IMR-90 (cell line): ENCODE data around the gene RNGTT. TPM values are rescaled to one million over a fixed set of nuclear protein-coding genes. Genes with fewer than 3 reads are reported as not detected.

Experiments
- ATAC-seq: fragments of 200-7000 bp; cut with Tn5 transposase; 2 replicates; pipeline ENCODE4 v1.9.1; 2020; ENCODE audit warnings: low read depth, mild to moderate bottlenecking, moderate library complexity
- BruUV-seq: library from RNA; stranded (reverse); fragments of 400-500 nt; replicated peaks from 2 replicates; lab custom pipeline; 2021; lab: Mats Ljungman, UMichigan
- CTCF ChIA-PET: fragments of 300-600 bp; formaldehyde crosslinking; extraction: SDS; loops from one replicate; lab custom pipeline; 2021; ENCODE audit warnings: antibody characterized with exemption; lab: Yijun Ruan, JAX
- POLR2A ChIA-PET: fragments of 300-600 bp; sonication (Branson Sonifier 250); formaldehyde crosslinking; loops from one replicate; lab custom pipeline; 2022; ENCODE audit warnings: antibody characterized with exemption; ENCODE audit not compliant: unreplicated experiment; lab: Charles Lee
- DNase-seq: peaks from one replicate; pipeline ENCODE4 v3.0.0; 2013
- H2AFZ ChIP-seq: replicated peaks from 2 replicates; pipeline ENCODE3; 2013; ENCODE audit warnings: low read length, mild to moderate bottlenecking; ENCODE audit not compliant: poor library complexity
- H2AK5ac ChIP-seq: 2 replicates; pipeline ENCODE4 v1.6.1; 2013; ENCODE audit warnings: low read depth, low read length, inconsistent platforms
- H2AK9ac ChIP-seq: replicated peaks from 2 replicates; pipeline ENCODE3; 2013; ENCODE audit warnings: mild to moderate bottlenecking, low read depth, low read length, moderate library complexity; ENCODE audit not compliant: poor library complexity
- H2BK120ac ChIP-seq: 2 replicates; pipeline ENCODE4 v1.6.1; 2013; ENCODE audit warnings: low read depth, low read length, inconsistent platforms
- H2BK15ac ChIP-seq: 3 replicates; pipeline ENCODE4 v1.6.1; 2013; ENCODE audit warnings: low read depth, low read length, inconsistent platforms
- H2BK20ac ChIP-seq: 2 replicates; pipeline ENCODE4 v1.6.1; 2013; ENCODE audit warnings: low read depth, mild to moderate bottlenecking, inconsistent platforms, low read length, moderate library complexity
- H2BK5ac ChIP-seq: 2 replicates; pipeline ENCODE4 v1.6.1; 2013; ENCODE audit warnings: mild to moderate bottlenecking, low read depth, low read length, inconsistent platforms; ENCODE audit not compliant: poor library complexity, severe bottlenecking
- H3K14ac ChIP-seq: replicated peaks from 2 replicates; pipeline ENCODE4 v1.6.1; 2013; ENCODE audit warnings: low read depth, low read length, inconsistent platforms
- H3K18ac ChIP-seq: 2 replicates; pipeline ENCODE4 v1.6.1; 2013; ENCODE audit warnings: low read depth, low read length, control low read depth
- H3K23ac ChIP-seq: 2 replicates; pipeline ENCODE4 v1.6.1; 2013; ENCODE audit warnings: low read depth, low read length, inconsistent platforms
- H3K27ac ChIP-seq: 2 replicates; pipeline ENCODE4 v1.5.1; 2013; ENCODE audit warnings: mild to moderate bottlenecking, control low read depth, low read length; ENCODE audit not compliant: insufficient read depth
- H3K27me3 ChIP-seq: 2 replicates; pipeline ENCODE4 v1.6.1; 2013; ENCODE audit warnings: low read length; ENCODE audit not compliant: control insufficient read depth, insufficient read depth
- H3K36me3 ChIP-seq: 2 replicates; pipeline ENCODE4 v1.6.1; 2013; ENCODE audit warnings: low read length, mixed read lengths; ENCODE audit not compliant: control insufficient read depth, insufficient read depth
- H3K4ac ChIP-seq: 2 replicates; pipeline ENCODE4 v1.6.1; 2013; ENCODE audit warnings: low read depth, low read length, inconsistent platforms
- H3K4me1 ChIP-seq: 2 replicates; pipeline ENCODE4 v1.6.1; 2013; ENCODE audit warnings: low read length, mixed read lengths; ENCODE audit not compliant: control insufficient read depth, insufficient read depth
- H3K4me2 ChIP-seq: 2 replicates; pipeline ENCODE4 v1.6.1; 2013; ENCODE audit warnings: low read depth, mild to moderate bottlenecking, control low read depth, low read length, moderate library complexity
- H3K4me3 ChIP-seq: 2 replicates; pipeline ENCODE4 v1.5.1; 2013; ENCODE audit warnings: low read depth, mild to moderate bottlenecking, control low read depth, low read length, moderate library complexity; ENCODE audit not compliant: insufficient read depth
- H3K56ac ChIP-seq: 2 replicates; pipeline ENCODE4 v1.6.1; 2013; ENCODE audit warnings: low read length, inconsistent platforms; ENCODE audit not compliant: insufficient read depth; ENCODE audit errors: extremely low read depth
- H3K79me1 ChIP-seq, 2 experiments: 2 replicates each; pipeline ENCODE4 v1.6.1; 2013; ENCODE audit warnings: low read length in 2 of 2, inconsistent platforms in 1 of 2, low read depth in 1 of 2
- H3K9ac ChIP-seq: 2 replicates; pipeline ENCODE4 v1.6.1; 2013; ENCODE audit warnings: low read depth, low read length, control low read depth
- H3K9me1 ChIP-seq: 2 replicates; pipeline ENCODE4 v1.6.1; 2013; ENCODE audit warnings: low read length, inconsistent platforms; ENCODE audit not compliant: insufficient read depth
- H3K9me3 ChIP-seq: 2 replicates; pipeline ENCODE4 v1.6.1; 2013; ENCODE audit warnings: low read length; ENCODE audit not compliant: control insufficient read depth, insufficient read depth
- H4K20me1 ChIP-seq: 2 replicates; pipeline ENCODE4 v1.6.1; 2013; ENCODE audit warnings: low read length, inconsistent platforms; ENCODE audit not compliant: insufficient read depth
- H4K5ac ChIP-seq: 2 replicates; pipeline ENCODE4 v1.6.1; 2013; ENCODE audit warnings: mild to moderate bottlenecking, low read depth, low read length, control low read depth
- H4K8ac ChIP-seq, 2 experiments: 2 replicates each; pipeline ENCODE4 v1.6.1; 2013; ENCODE audit warnings: low read depth in 2 of 2, low read length in 2 of 2, control low read depth in 1 of 2, inconsistent platforms in 1 of 2
- H4K91ac ChIP-seq: 2 replicates; pipeline ENCODE4 v1.6.1; 2013; ENCODE audit warnings: low read depth, low read length, inconsistent platforms; ENCODE audit not compliant: insufficient read depth
- BHLHE40 ChIP-seq: fragments of 150-350 bp; IDR thresholded peaks from 2 replicates; pipeline ENCODE4 v1.6.1; 2016; ENCODE audit warnings: mild to moderate bottlenecking, low read depth, low read length
- CEBPB ChIP-seq: IDR thresholded peaks from 2 replicates; pipeline ENCODE4 v1.6.1; 2012; ENCODE audit warnings: low read depth, low read length, improper control_type of control experiment
- CHD1 ChIP-seq: IDR thresholded peaks from 2 replicates; pipeline ENCODE4 v1.6.1; 2012; ENCODE audit warnings: low read depth, low read length, improper control_type of control experiment
- FOS ChIP-seq: fragments of 150-350 bp; IDR thresholded peaks from 2 replicates; pipeline ENCODE4 v1.6.1; 2016; ENCODE audit warnings: low read depth, low read length
- MAZ ChIP-seq: IDR thresholded peaks from 2 replicates; pipeline ENCODE4 v1.6.1; 2012; ENCODE audit warnings: low read depth, mild to moderate bottlenecking, low read length, improper control_type of control experiment, moderate library complexity, borderline replicate concordance
- MXI1 ChIP-seq: IDR thresholded peaks from 2 replicates; pipeline ENCODE4 v1.6.1; 2012; ENCODE audit warnings: low read depth, mild to moderate bottlenecking, low read length, moderate library complexity, borderline replicate concordance
- NFE2L2 ChIP-seq: fragments of 150-350 bp; IDR thresholded peaks from 2 replicates; pipeline ENCODE4 v1.6.1; 2016; ENCODE audit warnings: low read depth, mild to moderate bottlenecking, low read length
- POLR2A ChIP-seq: IDR thresholded peaks from 2 replicates; pipeline ENCODE4 v1.6.1; 2012; ENCODE audit warnings: mild to moderate bottlenecking, low read depth, low read length
- RAD21 ChIP-seq: IDR thresholded peaks from 2 replicates; pipeline ENCODE4 v1.6.1; 2012; ENCODE audit warnings: low read length, improper control_type of control experiment
- RCOR1 ChIP-seq: IDR thresholded peaks from 2 replicates; pipeline ENCODE4 v1.6.1; 2012; ENCODE audit warnings: mild to moderate bottlenecking, low read length, improper control_type of control experiment; ENCODE audit not compliant: insufficient replicate concordance
- RFX5 ChIP-seq: IDR thresholded peaks from 2 replicates; pipeline ENCODE4 v1.8.0; 2012; ENCODE audit warnings: low read depth, mild to moderate bottlenecking, low read length, moderate library complexity
- WGBS, 2 experiments: methylation state at CpG; one replicate each; pipeline versions ENCODE4 v1.1.5 to v1.1.7; 2013; ENCODE audit warnings: missing lambda C conversion rate in 2 of 2; ENCODE audit not compliant: insufficient read length in 1 of 2; ENCODE audit errors: extremely low coverage in 2 of 2; 5-methylcytosine and 5-hydroxymethylcytosine counted together
- dilution Hi-C: fragments of 300-500 bp; cut with HindIII; formaldehyde crosslinking; loops from one replicate; pipeline ENCODE4 v1.14.3; 2018; ENCODE audit warnings: low sequenced_read_pairs; ENCODE audit not compliant: unreplicated experiment
- in situ Hi-C: fragments of 300-500 bp; cut with MboI; formaldehyde crosslinking; loops from 3 replicates; pipeline ENCODE4 v1.14.3; 2019; ENCODE audit warnings: low sequenced_read_pairs, inconsistent platforms, mixed read lengths
- intact Hi-C: fragments of 100-400 bp; cut with micrococcal nuclease; formaldehyde crosslinking; loops from 2 replicates; pipeline ENCODE4 v1.10.0; 2022
- polyA plus RNA-seq, 3 experiments: library from polyadenylated mRNA; depleted of rRNA; stranded (reverse); fragments of >200 nt; gene quantifications; 2 replicates each; pipeline ENCODE4 v1.2.3, GENCODE V29; 2012; ENCODE audit warnings: low replicate concordance in 1 of 3
- total RNA-seq: library from RNA; depleted of rRNA; stranded (reverse); fragments of >200 nt; gene quantifications from 2 replicates; pipeline ENCODE4 v1.2.3, GENCODE V29; 2012
- TF ChIP-seq, protein P1 (sequence below): conservative IDR thresholded peaks from 2 replicates; pipeline ENCODE4 v1.5.1; 2012; ENCODE audit warnings: mild to moderate bottlenecking, low read depth, low read length, improper control_type of control experiment
- TF ChIP-seq, protein P2 (sequence below): fragments of 150-350 bp; IDR thresholded peaks from 2 replicates; pipeline ENCODE4 v1.6.1; 2016; ENCODE audit warnings: low read depth, mild to moderate bottlenecking, low read length, moderate library complexity, borderline replicate concordance

Gene RNGTT
- total and polyA plus RNA-seq, 2 of the 4 experiments (the other 2 are of a cell fraction), result 5.4 to 21.7 TPM

DNA sequence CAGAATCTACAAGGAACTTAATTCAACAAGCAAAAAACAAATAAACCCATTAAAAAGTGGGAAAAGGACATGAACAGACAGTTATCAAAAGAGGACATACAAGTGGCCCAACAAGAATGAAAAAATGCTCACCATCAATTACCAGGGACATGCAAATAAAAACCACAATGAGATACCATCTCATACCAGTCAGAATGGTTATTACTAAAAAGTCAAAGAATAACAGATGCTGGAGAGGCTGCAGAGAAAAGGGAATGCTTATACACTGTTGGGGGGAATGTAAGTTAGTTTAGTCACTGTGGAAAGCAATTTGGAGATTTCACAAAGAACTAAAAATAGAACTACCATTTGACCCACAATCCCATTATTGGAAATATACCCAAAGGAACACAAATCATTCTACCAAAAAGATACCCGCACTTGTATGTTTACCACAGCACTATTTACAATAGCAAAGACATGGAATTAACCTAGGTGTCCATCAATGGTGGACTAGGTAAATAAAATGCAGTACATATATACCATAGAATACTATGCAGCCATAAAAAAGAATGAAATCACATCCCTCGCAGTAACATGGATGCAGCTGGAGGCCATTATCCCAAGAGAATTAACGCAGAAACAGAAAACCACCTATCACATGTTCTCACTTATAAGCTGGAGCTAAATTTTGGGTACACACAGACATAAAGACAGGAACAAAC lies 48.4 kb downstream of the RNGTT start:
- in situ Hi-C loops (no loop called here), intact Hi-C loops (no loop called here), dilution Hi-C loops (no loop called here)
- H4K91ac ChIP-seq, result no peak overlapping the region
- H4K8ac ChIP-seq, result no peak overlapping the region
- no peak overlapping the region for H2AFZ ChIP-seq
- no peak for ATAC-seq
- H3K9ac ChIP-seq, result no peak overlapping the region
- H2AK9ac ChIP-seq, result no peak overlapping the region
- no peak overlapping the region for H3K56ac ChIP-seq
- H3K4me1 ChIP-seq, result no peaks in the 10 kb centered on the region
- no peak overlapping the region for H2BK20ac ChIP-seq
- BruUV-seq, result no TSS peak
- no peak overlapping the region for H3K4me3 ChIP-seq
- no peak overlapping the region for H2BK5ac ChIP-seq
- H3K27me3 ChIP-seq, result no peaks in the 10 kb centered on the region
- no peaks in the 10 kb centered on the region for H3K36me3 ChIP-seq
- no peak overlapping the region for H3K27ac ChIP-seq
- H3K4me2 ChIP-seq, result no peak overlapping the region
- H4K5ac ChIP-seq, result no peak overlapping the region
- CTCF ChIA-PET, result no interaction called here
- H3K23ac ChIP-seq, result no peak overlapping the region
- H3K4ac ChIP-seq, result no peak overlapping the region
- peaks cover 4 to 7% of the 10 kb centered on the region in 2 experiments; a peak in 2 of 4 replicates for H3K79me1 ChIP-seq
- H2BK15ac ChIP-seq, result no peak overlapping the region
- H4K20me1 ChIP-seq, result no peaks in the 10 kb centered on the region
- H3K18ac ChIP-seq, result no peak overlapping the region
- H3K14ac ChIP-seq, result no peak overlapping the region
- TF ChIP-seq MAZ (no peak), RAD21 (no peak), POLR2A (no peak), CHD1 (no peak), FOS (no peak), NFE2L2 (no peak), BHLHE40 (no peak), MXI1 (no peak), RFX5 (no peak), RCOR1 (no peak), CEBPB (no peak)
- TF ChIP-seq, protein P1, sequence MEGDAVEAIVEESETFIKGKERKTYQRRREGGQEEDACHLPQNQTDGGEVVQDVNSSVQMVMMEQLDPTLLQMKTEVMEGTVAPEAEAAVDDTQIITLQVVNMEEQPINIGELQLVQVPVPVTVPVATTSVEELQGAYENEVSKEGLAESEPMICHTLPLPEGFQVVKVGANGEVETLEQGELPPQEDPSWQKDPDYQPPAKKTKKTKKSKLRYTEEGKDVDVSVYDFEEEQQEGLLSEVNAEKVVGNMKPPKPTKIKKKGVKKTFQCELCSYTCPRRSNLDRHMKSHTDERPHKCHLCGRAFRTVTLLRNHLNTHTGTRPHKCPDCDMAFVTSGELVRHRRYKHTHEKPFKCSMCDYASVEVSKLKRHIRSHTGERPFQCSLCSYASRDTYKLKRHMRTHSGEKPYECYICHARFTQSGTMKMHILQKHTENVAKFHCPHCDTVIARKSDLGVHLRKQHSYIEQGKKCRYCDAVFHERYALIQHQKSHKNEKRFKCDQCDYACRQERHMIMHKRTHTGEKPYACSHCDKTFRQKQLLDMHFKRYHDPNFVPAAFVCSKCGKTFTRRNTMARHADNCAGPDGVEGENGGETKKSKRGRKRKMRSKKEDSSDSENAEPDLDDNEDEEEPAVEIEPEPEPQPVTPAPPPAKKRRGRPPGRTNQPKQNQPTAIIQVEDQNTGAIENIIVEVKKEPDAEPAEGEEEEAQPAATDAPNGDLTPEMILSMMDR, result no peak
- TF ChIP-seq, protein P2, sequence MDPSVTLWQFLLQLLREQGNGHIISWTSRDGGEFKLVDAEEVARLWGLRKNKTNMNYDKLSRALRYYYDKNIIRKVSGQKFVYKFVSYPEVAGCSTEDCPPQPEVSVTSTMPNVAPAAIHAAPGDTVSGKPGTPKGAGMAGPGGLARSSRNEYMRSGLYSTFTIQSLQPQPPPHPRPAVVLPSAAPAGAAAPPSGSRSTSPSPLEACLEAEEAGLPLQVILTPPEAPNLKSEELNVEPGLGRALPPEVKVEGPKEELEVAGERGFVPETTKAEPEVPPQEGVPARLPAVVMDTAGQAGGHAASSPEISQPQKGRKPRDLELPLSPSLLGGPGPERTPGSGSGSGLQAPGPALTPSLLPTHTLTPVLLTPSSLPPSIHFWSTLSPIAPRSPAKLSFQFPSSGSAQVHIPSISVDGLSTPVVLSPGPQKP, result no peak
- H3K9me1 ChIP-seq, result no peaks in the 10 kb centered on the region
- POLR2A ChIA-PET, result no interaction called here
- no CpG with 5 or more reads among the region's 3 CpGs for WGBS, 2 experiments
- no peak overlapping the region for H2AK5ac ChIP-seq
- DNase-seq, result no peak
- H2BK120ac ChIP-seq, result no peak overlapping the region
- no peaks in the 10 kb centered on the region for H3K9me3 ChIP-seq
